ENCODE data around the gene MFSD6. TPM values are rescaled to one million over a fixed set of nuclear protein-coding genes. Genes with fewer than 3 reads are reported as not detected.

MFSD6 gene
- polyA plus RNA-seq, 1 experiment: 14.4 TPM

GRCh38 chr2:190447766-190448165, 39.6 kb downstream of the MFSD6 start:
- POLR2A ChIA-PET: no interaction called here
- CTCF ChIA-PET: interaction anchor here (1.0 to 1.4 kb wide), 2 partner anchors 82 to 104 kb away, joined by 3 to 4 read pairs; no protein-coding TSS in a partner anchor
- TF ChIP-seq CTCF (IDR thresholded peaks at IDR 0.05; ENCODE audit: insufficient read depth, low read depth, low read length): no peak

GRCh38 chr2:190449925-190450324, 41.8 kb downstream of the MFSD6 start:
- Histone ChIP-seq H3K27me3 (ENCODE audit: control insufficient read depth, insufficient read depth, low read length) (no peaks in the 10 kb centered on the region), H3K36me3 (ENCODE audit: control insufficient read depth, insufficient read depth, low read length) (no peaks in the 10 kb centered on the region), H3K4me3 (ENCODE audit: low read depth, low read length) (no peak overlapping the region)
- TF ChIP-seq CTCF (IDR thresholded peaks at IDR 0.05; ENCODE audit: insufficient read depth, low read depth, low read length): no peak
- CTCF ChIA-PET: interaction anchor here (0.9 to 1.2 kb wide), 2 partner anchors 17 to 20 kb away, joined by 3 read pairs; no protein-coding TSS in a partner anchor
- POLR2A ChIA-PET: no interaction called here
- no peak for DNase-seq (ENCODE audit: low read depth)

More at GRCh38 chr2:190447766-190448165, 39.6 kb downstream of the MFSD6 start:
- no peaks in the 10 kb centered on the region for H3K27me3 ChIP-seq (ENCODE audit: control insufficient read depth, insufficient read depth, low read length)
- no peak overlapping the region for H3K4me3 ChIP-seq (ENCODE audit: low read depth, low read length)
- H3K36me3 ChIP-seq (ENCODE audit: control insufficient read depth, insufficient read depth, low read length): no peaks in the 10 kb centered on the region
- no peak for DNase-seq (ENCODE audit: low read depth)

- ChIA-PET CTCF (interaction anchor here (0.9 to 1.2 kb wide), 2 partner anchors 17 to 21 kb away, joined by 3 read pairs; no protein-coding TSS in a partner anchor), POLR2A (no interaction called here)
- Histone ChIP-seq H3K36me3 (ENCODE audit: control insufficient read depth, insufficient read depth, low read length) (no peaks in the 10 kb centered on the region), H3K27me3 (ENCODE audit: control insufficient read depth, insufficient read depth, low read length) (no peaks in the 10 kb centered on the region), H3K4me3 (ENCODE audit: low read depth, low read length) (no peak overlapping the region)
- no peak for DNase-seq (ENCODE audit: low read depth)
- TF ChIP-seq CTCF (IDR thresholded peaks at IDR 0.05; ENCODE audit: insufficient read depth, low read depth, low read length): no peak
Observed at GRCh38 chr2:190450363-190450762, 42.2 kb downstream of the MFSD6 start.

GRCh38 chr2:190451561-190452176, 43.5 kb downstream of the MFSD6 start:
- no peak for TF ChIP-seq CTCF (IDR thresholded peaks at IDR 0.05; ENCODE audit: insufficient read depth, low read depth, low read length)
- Histone ChIP-seq H3K36me3 (ENCODE audit: control insufficient read depth, insufficient read depth, low read length) (no peaks in the 10 kb centered on the region), H3K4me3 (ENCODE audit: low read depth, low read length) (no peak overlapping the region), H3K27me3 (ENCODE audit: control insufficient read depth, insufficient read depth, low read length) (no peaks in the 10 kb centered on the region)
- ChIA-PET POLR2A (no interaction called here), CTCF (interaction anchor here (1.4 kb wide), 1 partner anchor 9 kb away, joined by 3 read pairs; no protein-coding TSS in a partner anchor)
- DNase-seq (ENCODE audit: low read depth): no peak

GRCh38 chr2:190452433-190452832, 44.3 kb downstream of the MFSD6 start:
- TF ChIP-seq CTCF (IDR thresholded peaks at IDR 0.05; ENCODE audit: insufficient read depth, low read depth, low read length): no peak
- H3K36me3 ChIP-seq (ENCODE audit: control insufficient read depth, insufficient read depth, low read length): no peaks in the 10 kb centered on the region
- POLR2A ChIA-PET: no interaction called here

More at GRCh38 chr2:190452433-190452832, 44.3 kb downstream of the MFSD6 start:
- CTCF ChIA-PET: interaction anchor here (1.0 to 1.4 kb wide), 3 partner anchors 10 to 107 kb away, joined by 3 to 9 read pairs (median 3); no protein-coding TSS in a partner anchor
- no peak for DNase-seq (ENCODE audit: low read depth)
- no peak overlapping the region for H3K4me3 ChIP-seq (ENCODE audit: low read depth, low read length)
- no peaks in the 10 kb centered on the region for H3K27me3 ChIP-seq (ENCODE audit: control insufficient read depth, insufficient read depth, low read length)

All from BJ (cell line).